Erythroblast (primary cell): Measurements from ENCODE around the gene KLK7.

Source experiments
- GATA1 ChIP-seq: IDR thresholded peaks from 2 replicates; pipeline ENCODE4 v1.6.1; 2011; ENCODE audit warnings: low read depth, mild to moderate bottlenecking, control low read depth, low read length, moderate library complexity
- POLR2A ChIP-seq: IDR thresholded peaks from 2 replicates; pipeline ENCODE4 v1.6.1; 2011; ENCODE audit warnings: mild to moderate bottlenecking, low read length

GRCh38 chr19:50957587-50957986 lies 26.1 kb downstream of the KLK7 start:
- no peak for TF ChIP-seq POLR2A
- TF ChIP-seq GATA1, result no peak
